COR-L47 (cell line): ENCODE results near the gene CDKL5.
A peak's percentile ranks its signal among the peaks of the same experiment; 100 is the strongest.
"Not testable (repeated sequence)": the region's sequence is repeated elsewhere in the genome, so short reads cannot be mapped to it uniquely, and the experiment has no call there.

Experiments used
- DNase-seq: peaks from one replicate; lab custom pipeline; 2025; lab: John Stamatoyannopoulos, UW

CDKL5 gene

GRCh38 chrX:18425199-18426003 lies at the start of gene CDKL5:
Gene CDKL5 (plus strand): TSS chrX:18425608. CDS start chrX:18507097, 81,489 bp downstream.
- DNase-seq = peak; percentile 87

DNA sequence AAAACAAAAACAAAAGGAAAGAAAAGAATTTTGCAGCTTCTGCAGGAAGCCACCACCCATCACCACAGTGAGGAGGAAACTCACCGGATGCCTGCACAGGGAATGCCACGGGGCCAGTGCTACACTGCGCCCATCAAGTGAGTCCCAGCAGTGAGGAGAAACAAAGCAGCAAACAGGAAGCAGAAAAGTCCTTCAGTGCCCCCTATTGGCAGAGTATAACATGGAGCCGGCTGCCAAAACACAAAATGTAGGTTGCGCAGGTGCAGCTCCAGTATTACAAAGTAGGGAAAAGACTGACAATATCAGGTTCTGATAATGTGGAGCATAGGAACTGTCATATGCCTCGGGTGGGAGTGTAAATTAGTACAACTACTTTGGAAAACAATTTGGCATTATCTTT lies 47.6 kb upstream of the CDKL5 start:
- DNase-seq = peak; percentile 16

DNA sequence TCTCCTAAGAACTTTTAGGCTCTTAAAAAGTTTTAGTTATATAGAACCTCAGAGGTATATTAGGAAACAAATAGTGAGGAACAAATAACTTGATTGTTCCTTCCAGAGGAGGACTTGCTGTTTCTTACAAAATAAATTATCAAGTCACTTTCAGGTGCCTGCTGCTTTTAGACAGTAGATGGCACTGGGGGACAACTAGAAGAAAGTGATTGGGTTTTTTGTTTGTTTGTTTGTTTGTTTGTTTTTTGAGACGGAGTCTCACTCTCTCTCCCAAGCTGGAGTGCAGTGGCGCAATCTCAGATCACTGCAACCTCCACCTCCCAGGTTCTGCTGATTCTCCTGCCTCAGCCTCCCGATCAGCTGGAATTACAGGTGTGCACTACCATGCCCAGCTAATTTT lies 35.4 kb upstream of the CDKL5 start:
- DNase-seq = no peak

DNA sequence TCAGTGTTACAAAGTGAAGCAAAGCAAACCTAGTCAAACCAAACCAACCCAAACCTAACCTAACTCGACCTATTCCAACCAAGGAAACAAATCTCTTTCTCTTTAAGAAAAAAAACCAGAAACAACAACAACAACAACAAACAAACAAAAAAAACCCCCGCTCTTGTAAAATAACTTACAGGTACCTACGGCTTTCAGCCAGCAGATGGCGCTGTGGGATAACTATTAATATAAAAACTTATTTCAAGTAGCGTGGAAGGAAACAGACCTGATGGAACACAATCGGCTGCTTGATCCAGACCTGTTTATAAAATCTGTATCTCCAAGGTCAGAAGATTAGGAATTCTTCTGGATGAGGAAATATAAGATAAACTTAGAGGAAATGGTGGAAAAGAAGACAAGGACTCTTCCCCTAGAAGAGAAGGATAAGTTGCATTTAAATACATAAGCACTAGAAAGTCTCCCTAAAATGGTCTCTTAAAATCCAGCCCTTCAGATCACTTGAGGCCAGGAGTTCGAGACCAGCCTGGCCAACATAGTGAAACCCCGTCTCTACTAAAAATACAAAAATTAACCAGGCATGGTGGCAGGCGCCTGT lies 34.4 kb upstream of the CDKL5 start:
- peak; percentile 20 for DNase-seq

- no peak for DNase-seq
These were observed 30.9 kb upstream of the CDKL5 start for GRCh38 chrX:18394477-18394876.

DNA sequence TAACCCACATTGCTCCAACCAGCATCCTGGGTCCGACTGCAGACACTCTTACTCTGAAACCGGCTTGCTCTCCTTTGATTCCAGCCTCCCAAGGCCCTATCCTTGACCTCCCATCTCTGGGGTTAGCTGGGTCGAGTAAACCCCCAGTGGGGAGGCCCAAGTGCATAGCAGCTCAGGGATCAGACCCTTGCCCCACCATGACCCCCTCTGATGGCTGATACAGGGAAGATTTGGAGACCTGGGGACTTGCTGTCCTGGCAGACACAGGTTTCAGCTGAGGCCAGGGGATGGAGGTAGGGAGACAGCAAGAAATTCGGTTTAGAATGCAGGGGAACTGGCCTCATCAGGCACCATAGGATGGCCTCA lies 23.6 kb upstream of the CDKL5 start:
- no peak for DNase-seq

GRCh38 chrX:18406531-18407266 lies 18.7 kb upstream of the CDKL5 start:
- DNase-seq = no peak

DNA sequence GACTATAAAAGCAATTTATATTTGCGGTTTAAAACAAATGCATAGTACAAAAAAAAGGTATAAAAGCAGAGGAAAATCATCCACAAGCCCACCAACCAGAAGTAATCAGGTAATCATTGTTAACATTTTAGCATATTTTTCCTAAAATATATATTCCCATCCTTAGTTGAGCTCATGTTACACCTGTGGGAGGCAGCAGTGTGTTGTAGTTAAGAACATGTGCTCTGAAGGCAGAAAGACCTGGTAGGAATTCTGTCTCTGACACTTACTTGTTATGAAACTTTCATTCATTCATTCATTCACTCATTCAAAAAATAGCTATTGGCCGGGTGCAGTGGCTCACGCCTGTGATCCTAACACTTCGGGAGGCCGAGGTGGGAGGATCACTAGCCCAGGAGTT lies 15.4 kb upstream of the CDKL5 start:
- DNase-seq = no peak

- DNase-seq = no peak
These were observed 10.0 kb upstream of the CDKL5 start for GRCh38 chrX:18415386-18415785.

DNA sequence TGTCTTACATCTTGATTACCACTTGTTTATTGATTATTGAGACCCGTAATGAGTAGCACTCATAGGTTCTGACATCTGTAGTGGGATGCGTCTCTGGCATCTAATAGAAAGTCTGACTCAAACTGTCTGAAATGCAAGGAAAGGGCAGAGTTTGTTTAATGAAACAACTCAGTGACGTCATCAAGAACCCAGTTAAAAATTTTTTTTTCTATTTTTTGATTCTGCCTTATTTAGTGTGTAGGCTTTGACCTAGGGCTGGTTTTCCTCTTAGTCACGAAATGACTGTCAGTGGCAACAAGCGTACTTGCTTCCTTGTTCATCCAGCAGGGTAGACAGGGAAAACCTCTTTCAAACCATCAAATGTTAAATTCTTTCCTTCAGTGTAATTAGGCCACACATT lies 3.1 kb upstream of the CDKL5 start:
- DNase-seq = no peak

DNA sequence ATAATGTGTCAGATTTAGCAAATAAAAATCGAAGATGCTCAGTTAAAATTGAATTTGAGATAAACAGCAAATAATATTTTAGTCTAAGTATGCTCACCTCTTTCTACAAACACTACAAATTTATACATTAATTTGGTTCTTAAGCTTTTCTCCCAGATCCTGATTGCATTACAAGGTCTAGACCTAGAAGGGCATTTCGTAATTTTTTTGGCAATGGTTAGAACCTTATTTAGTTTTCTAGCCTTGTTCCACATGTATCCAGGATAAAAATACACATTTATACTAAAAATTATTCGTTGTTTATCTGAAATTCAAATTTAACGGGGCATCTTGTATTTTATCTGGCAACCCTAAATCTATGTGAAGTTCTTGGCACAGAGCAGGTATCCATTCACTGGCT lies 2.5 kb upstream of the CDKL5 start:
- no peak for DNase-seq

DNA sequence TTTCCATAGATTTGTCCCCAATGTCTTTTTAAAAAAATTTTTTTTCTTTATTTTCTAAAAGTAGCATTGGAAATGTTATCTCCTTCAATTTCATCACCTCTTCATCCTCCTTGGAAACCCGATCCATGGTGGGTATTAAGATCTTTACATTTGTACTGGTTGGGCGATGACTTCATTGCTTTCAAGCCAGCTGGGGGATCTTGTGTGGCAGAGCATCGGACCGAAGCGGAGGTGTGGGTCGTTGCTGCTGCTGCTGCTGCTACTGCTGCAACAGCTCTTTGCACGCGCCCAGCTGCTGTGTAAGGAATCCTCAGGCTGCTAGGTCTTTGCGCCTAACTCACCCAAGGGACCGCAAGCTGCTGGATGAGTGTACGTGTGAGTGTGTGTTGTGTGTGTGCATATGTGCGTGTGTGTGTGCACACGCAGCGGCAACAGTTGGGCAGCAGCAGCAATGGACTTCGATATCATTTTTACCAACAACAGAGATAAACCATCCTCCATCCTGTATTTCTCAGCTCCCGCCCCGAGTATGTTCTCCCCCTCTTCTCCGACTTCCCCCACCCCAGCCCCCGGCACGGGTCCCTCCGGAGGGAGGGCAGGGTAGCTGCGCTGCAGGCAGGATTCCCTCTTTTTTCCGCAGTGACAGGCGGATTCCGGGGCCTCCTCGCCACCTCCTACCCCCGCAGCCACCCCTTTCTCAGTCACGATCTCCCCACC lies 768 bp upstream of the CDKL5 start:
- DNase-seq = no peak

GRCh38 chrX:18426004-18426320 lies 554 bp downstream of the CDKL5 start:
- no peak for DNase-seq

DNA sequence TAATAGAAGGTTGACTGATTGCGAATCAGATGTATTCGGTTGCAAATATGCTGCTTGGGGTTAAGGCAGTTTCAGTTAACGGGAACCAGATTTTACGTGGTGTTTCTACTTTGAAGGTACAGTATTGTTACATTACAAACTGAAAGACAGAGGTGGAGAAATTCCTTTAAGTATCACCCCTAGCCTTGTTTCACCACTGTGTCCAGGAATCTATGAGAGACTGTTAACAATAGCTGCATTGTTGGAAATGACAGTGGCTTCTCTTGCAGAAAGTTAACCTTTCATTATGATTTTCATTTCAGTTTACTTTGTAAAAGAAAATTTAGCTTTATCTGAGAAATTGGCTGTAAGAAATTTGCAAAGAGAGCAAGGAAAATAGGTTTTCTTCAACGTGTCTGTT lies 2.6 kb downstream of the CDKL5 start:
- DNase-seq = no peak

GRCh38 chrX:18433288-18433687 lies 7.9 kb downstream of the CDKL5 start:
- DNase-seq = not testable (repeated sequence)

GRCh38 chrX:18434896-18435295 lies 9.5 kb downstream of the CDKL5 start:
- no peak for DNase-seq

- DNase-seq = no peak
These were observed 10.6 kb downstream of the CDKL5 start for GRCh38 chrX:18436017-18436416.

DNA sequence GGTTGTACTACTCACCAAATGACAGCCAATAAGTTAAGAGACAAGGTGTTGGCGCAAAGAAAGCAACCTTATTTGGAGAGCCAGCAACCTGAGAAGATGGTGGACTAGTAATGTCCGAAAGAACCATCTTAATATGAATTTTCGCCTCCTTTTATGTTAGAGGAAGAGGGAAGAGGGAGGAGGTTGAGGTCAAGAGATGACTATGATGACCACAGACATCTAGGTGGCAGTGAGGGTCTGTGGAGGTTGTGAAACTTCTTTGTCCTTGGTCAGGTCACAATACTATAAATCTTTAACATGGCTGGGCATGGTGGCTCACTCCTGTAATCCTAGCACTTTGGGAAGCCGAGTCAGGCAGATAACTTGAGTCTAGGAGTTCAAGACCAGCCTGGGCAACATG lies 15.4 kb downstream of the CDKL5 start:
- DNase-seq = no peak

- DNase-seq = no peak
These were observed 16.5 kb downstream of the CDKL5 start for GRCh38 chrX:18441780-18442367.

DNA sequence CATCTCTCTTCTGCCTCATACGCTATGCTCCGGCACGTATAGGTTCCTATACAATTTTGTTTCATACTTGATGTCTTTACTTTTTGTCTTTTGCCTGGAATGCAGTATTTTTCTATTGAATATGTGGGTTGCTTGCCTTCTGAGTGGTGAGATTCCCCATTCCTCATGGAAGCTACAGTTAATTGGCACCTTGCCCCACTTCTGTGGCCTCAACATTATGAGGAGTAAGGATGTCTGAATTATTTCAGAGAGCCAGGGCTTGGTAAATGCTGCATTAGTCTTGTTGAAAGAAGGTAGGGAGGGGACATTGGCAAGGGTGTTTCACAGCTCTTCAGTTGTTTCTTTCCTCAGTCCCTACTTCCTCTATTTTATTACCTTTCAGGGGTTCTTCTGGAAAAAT lies 23.0 kb downstream of the CDKL5 start:
- no peak for DNase-seq

- no peak for DNase-seq
These were observed 23.8 kb downstream of the CDKL5 start for GRCh38 chrX:18449236-18449635.

- no peak for DNase-seq
These were observed 30.0 kb downstream of the CDKL5 start for GRCh38 chrX:18455384-18455783.
